Measurements from ENCODE around the gene TMEM138.

The TMEM138 gene

GRCh38 chr11:61339490-61339878, 22.7 kb upstream of the TMEM138 start:
- no peak for DNase-seq
- no peak for TF ChIP-seq CTCF (IDR thresholded peaks at IDR 0.05; ENCODE audit: low read depth, low read length, missing control alignments)
- Histone ChIP-seq H3K4me3 (ENCODE audit: low read depth, low read length) (no peak overlapping the region), H3K27ac (no peak overlapping the region), H3K27me3 (replicated peaks) (no peaks in the 10 kb centered on the region), H3K36me3 (replicated peaks) (no peaks in the 10 kb centered on the region)
- in situ Hi-C loops (cut with HindIII; ENCODE audit: low pct_ligation_motif_present, low sequenced_read_pairs) = no loop called here

GRCh38 chr11:61340979-61341378, 21.2 kb upstream of the TMEM138 start:
- no peak for DNase-seq
- Histone ChIP-seq H3K4me3 (ENCODE audit: low read depth, low read length) (no peak overlapping the region), H3K36me3 (replicated peaks) (no peaks in the 10 kb centered on the region), H3K27ac (no peak overlapping the region), H3K27me3 (replicated peaks) (no peaks in the 10 kb centered on the region)
- TF ChIP-seq CTCF (IDR thresholded peaks at IDR 0.05; ENCODE audit: low read depth, low read length, missing control alignments) = no peak
- in situ Hi-C loops (cut with HindIII; ENCODE audit: low pct_ligation_motif_present, low sequenced_read_pairs) = no loop called here

- in situ Hi-C loops (cut with HindIII; ENCODE audit: low pct_ligation_motif_present, low sequenced_read_pairs) = no loop called here
- H3K27ac ChIP-seq = no peak overlapping the region
- no peak for TF ChIP-seq CTCF (IDR thresholded peaks at IDR 0.05; ENCODE audit: low read depth, low read length, missing control alignments)
- H3K27me3 ChIP-seq (replicated peaks) = no peaks in the 10 kb centered on the region
- no peak overlapping the region for H3K4me3 ChIP-seq (ENCODE audit: low read depth, low read length)
- DNase-seq = no peak
- no peaks in the 10 kb centered on the region for H3K36me3 ChIP-seq (replicated peaks)
Observed at GRCh38 chr11:61341706-61342105, 20.5 kb upstream of the TMEM138 start.

- no peaks in the 10 kb centered on the region for H3K36me3 ChIP-seq (replicated peaks)
- TF ChIP-seq CTCF (IDR thresholded peaks at IDR 0.05; ENCODE audit: low read depth, low read length, missing control alignments) = no peak
- H3K4me3 ChIP-seq (ENCODE audit: low read depth, low read length) = no peak overlapping the region
- in situ Hi-C loops (cut with HindIII; ENCODE audit: low pct_ligation_motif_present, low sequenced_read_pairs) = no loop called here
- no peak overlapping the region for H3K27ac ChIP-seq
- DNase-seq = no peak
- H3K27me3 ChIP-seq (replicated peaks) = no peaks in the 10 kb centered on the region
Observed at GRCh38 chr11:61342207-61342803, 19.9 kb upstream of the TMEM138 start.

- H3K27me3 ChIP-seq (replicated peaks) = no peaks in the 10 kb centered on the region
- no peak for DNase-seq
- peaks cover 5% of the 10 kb centered on the region for H3K36me3 ChIP-seq (replicated peaks)
- H3K4me3 ChIP-seq (ENCODE audit: low read depth, low read length) = no peak overlapping the region
- TF ChIP-seq CTCF (IDR thresholded peaks at IDR 0.05; ENCODE audit: low read depth, low read length, missing control alignments) = no peak
- H3K27ac ChIP-seq = no peak overlapping the region
- in situ Hi-C loops (cut with HindIII; ENCODE audit: low pct_ligation_motif_present, low sequenced_read_pairs) = no loop called here
Observed at GRCh38 chr11:61343792-61344745, 18.1 kb upstream of the TMEM138 start.

Data from brain microvascular endothelial cell (primary cell).